ENCODE results near the gene DMWD. TPM values are rescaled to one million over a fixed set of nuclear protein-coding genes. Genes with fewer than 3 reads are reported as not detected.

The DMWD gene
- total and polyA plus RNA-seq, 2 of the 13 experiments (the other 11 are each of a cell fraction or from before 2014, with no cell fraction given), result 10.3 to 14.9 TPM

- peak; percentile 30; the same call in 1 of the 2 replicates for TF ChIP-seq ARID3A (IDR thresholded peaks at IDR 0.05; ENCODE audit: low read depth, low read length)
- peak; percentile 64 for TF ChIP-seq STAG1 (CRISPR knock-in tag; IDR thresholded peaks at IDR 0.05)
- TF ChIP-seq ZNF451 (CRISPR knock-in tag; IDR thresholded peaks at IDR 0.05), result no peak
- 0 out of 2 replicates have a peak, but pooled peaks have one; percentile 39 for TF ChIP-seq GATAD2A (CRISPR knock-in tag; IDR thresholded peaks at IDR 0.05)
- TF ChIP-seq ZMYM3 (CRISPR knock-in tag; IDR thresholded peaks at IDR 0.05), result no peak
- no peak for TF ChIP-seq PAF1 (CRISPR knock-in tag; IDR thresholded peaks at IDR 0.05)
- peak; percentile 42; the same call in 1 of the 2 replicates for TF ChIP-seq ZNF121 (CRISPR knock-in tag; IDR thresholded peaks at IDR 0.05)
- TF ChIP-seq RORA (CRISPR knock-in tag; IDR thresholded peaks at IDR 0.05), result no peak
- TF ChIP-seq ZNF274 (CRISPR knock-in tag; IDR thresholded peaks at IDR 0.05), result 0 out of 2 replicates have a peak, but pooled peaks have one; percentile 40
- no peak for TF ChIP-seq ZNF329 (CRISPR knock-in tag; IDR thresholded peaks at IDR 0.05; ENCODE audit: low read depth)
- peak; percentile 49; the same call in 1 of the 2 replicates for TF ChIP-seq SMC3 (IDR thresholded peaks at IDR 0.05; ENCODE audit: low read length)
Measured at GRCh38 chr19:45798995-45799517, 6.4 kb upstream of the DMWD start (continued).

- no peak overlapping the region for H3K9ac ChIP-seq (ENCODE audit: insufficient read depth, low read depth, low read length)
- 30% methylated on average over 2 of the region's 2 CpGs for WGBS (ENCODE audit: low lambda C conversion rate)
- ChIA-PET POLR2A (no interaction called here), CTCF (ENCODE audit: low intra/inter-chr PET ratio, low total read pairs) (no interaction called here)
- DNase-seq (ENCODE audit: low spot score) (no peak), ATAC-seq (no peak), FAIRE-seq (no peak)
- H3K4me3 ChIP-seq (replicated peaks in 1 of 3; ENCODE audit: insufficient read depth in 1 of 3, low read depth in 2 of 3, low read length in 3 of 3), result no peak overlapping the region
- no peak overlapping the region for H3K27ac ChIP-seq (ENCODE audit: extremely low read length, insufficient read depth, low read length)
- H3K4me2 ChIP-seq (ENCODE audit: low read depth, low read length), result no peak overlapping the region
- in situ Hi-C loops (cut with HindIII; ENCODE audit: extremely low pct_ligation_motif_present, low pct_unique_long_range_greater_than_20kb), result no loop called here
- no peaks in the 10 kb centered on the region for H4K20me1 ChIP-seq (ENCODE audit: insufficient read depth, low read length)
- intact Hi-C loops (cut with micrococcal nuclease; ENCODE audit: unreplicated experiment), result no loop called here
- H2AFZ ChIP-seq (ENCODE audit: low read length), result no peak overlapping the region
- peaks cover 4 to 5% of the 10 kb centered on the region in 2 experiments; a peak in 2 of 5 replicates for H3K36me3 ChIP-seq (replicated peaks in 1 of 2; ENCODE audit: control insufficient read depth in 1 of 2, insufficient read depth in 2 of 2, low read length in 2 of 2)
- no TSS peak for BruUV-seq (replicated peaks)
- H3K9me3 ChIP-seq (ENCODE audit: low read length), result no peaks in the 10 kb centered on the region
- H3K4me1 ChIP-seq (ENCODE audit: insufficient read depth, low read length), result peaks cover 29% of the 10 kb centered on the region
- H3K79me2 ChIP-seq (ENCODE audit: insufficient read depth, low read length), result peaks cover 14% of the 10 kb centered on the region
- peaks cover 0 to 9% of the 10 kb centered on the region in 2 experiments; a peak in 1 of 5 replicates for H3K27me3 ChIP-seq (ENCODE audit: control insufficient read depth in 1 of 2, insufficient read depth in 2 of 2, low read length in 2 of 2)
- no peak for TF ChIP-seq ZNF703 (CRISPR knock-in tag; IDR thresholded peaks at IDR 0.05; ENCODE audit: borderline replicate concordance)
- no peak for TF ChIP-seq SMARCE1 (IDR thresholded peaks at IDR 0.05; ENCODE audit: borderline replicate concordance)
- no peak for TF ChIP-seq NFE2L1 (CRISPR knock-in tag; IDR thresholded peaks at IDR 0.05; ENCODE audit: borderline replicate concordance)
- no peak for TF ChIP-seq PRPF4 (IDR thresholded peaks at IDR 0.05; ENCODE audit: low read depth, low read length, poor library complexity, severe bottlenecking)
- no peak for TF ChIP-seq IKZF4 (CRISPR knock-in tag; IDR thresholded peaks at IDR 0.05; ENCODE audit: borderline replicate concordance, low read depth, not compliant biosample characterization)
- TF ChIP-seq ZNF607 (CRISPR knock-in tag; IDR thresholded peaks at IDR 0.05; ENCODE audit: borderline replicate concordance), result no peak
- no peak for TF ChIP-seq ZNF3 (CRISPR knock-in tag; IDR thresholded peaks at IDR 0.05)
- TF ChIP-seq SYNCRIP (IDR thresholded peaks at IDR 0.05; ENCODE audit: insufficient read depth, low read depth, low read length), result no peak
- no peak for TF ChIP-seq ZNF879 (CRISPR knock-in tag; IDR thresholded peaks at IDR 0.05)
- TF ChIP-seq BCL3 (CRISPR knock-in tag; IDR thresholded peaks at IDR 0.05), result no peak
- no peak for TF ChIP-seq HES4 (CRISPR knock-in tag; IDR thresholded peaks at IDR 0.05; ENCODE audit: borderline replicate concordance)
- TF ChIP-seq ZC3H13 (CRISPR knock-in tag; IDR thresholded peaks at IDR 0.05), result no peak
- no peak for TF ChIP-seq RFXANK (CRISPR knock-in tag; IDR thresholded peaks at IDR 0.05)
Measured at GRCh38 chr19:45794627-45795026, 2.0 kb upstream of the DMWD start.
